Keratinocyte (primary cell): ENCODE results near the gene PTPRN2.

Experiments
- EZH2 ChIP-seq: IDR thresholded peaks from one replicate; pipeline ENCODE4 v1.6.1; 2012; ENCODE audit warnings: inconsistent platforms, mild to moderate bottlenecking, low read length, moderate library complexity
- TF ChIP-seq, protein P1 (sequence below), 3 experiments: IDR thresholded peaks in 1 of 3; conservative IDR thresholded peaks in 1 of 3; optimal IDR thresholded peaks in 1 of 3; 2 replicates in 2 of 3; 3 replicates in 1 of 3; pipeline versions ENCODE3 to v1.5.1; 2011; ENCODE audit warnings: low read length in 3 of 3, mild to moderate bottlenecking in 3 of 3, moderate library complexity in 2 of 3, control low read depth in 1 of 3, inconsistent platforms in 1 of 3; ENCODE audit not compliant: insufficient read depth in 2 of 3; ENCODE audit errors: extremely low read depth in 1 of 3

GRCh38 chr7:157518514-157519175 lies 1069.0 kb downstream of the PTPRN2 start:
- no peak for TF ChIP-seq EZH2
- TF ChIP-seq, protein P1, sequence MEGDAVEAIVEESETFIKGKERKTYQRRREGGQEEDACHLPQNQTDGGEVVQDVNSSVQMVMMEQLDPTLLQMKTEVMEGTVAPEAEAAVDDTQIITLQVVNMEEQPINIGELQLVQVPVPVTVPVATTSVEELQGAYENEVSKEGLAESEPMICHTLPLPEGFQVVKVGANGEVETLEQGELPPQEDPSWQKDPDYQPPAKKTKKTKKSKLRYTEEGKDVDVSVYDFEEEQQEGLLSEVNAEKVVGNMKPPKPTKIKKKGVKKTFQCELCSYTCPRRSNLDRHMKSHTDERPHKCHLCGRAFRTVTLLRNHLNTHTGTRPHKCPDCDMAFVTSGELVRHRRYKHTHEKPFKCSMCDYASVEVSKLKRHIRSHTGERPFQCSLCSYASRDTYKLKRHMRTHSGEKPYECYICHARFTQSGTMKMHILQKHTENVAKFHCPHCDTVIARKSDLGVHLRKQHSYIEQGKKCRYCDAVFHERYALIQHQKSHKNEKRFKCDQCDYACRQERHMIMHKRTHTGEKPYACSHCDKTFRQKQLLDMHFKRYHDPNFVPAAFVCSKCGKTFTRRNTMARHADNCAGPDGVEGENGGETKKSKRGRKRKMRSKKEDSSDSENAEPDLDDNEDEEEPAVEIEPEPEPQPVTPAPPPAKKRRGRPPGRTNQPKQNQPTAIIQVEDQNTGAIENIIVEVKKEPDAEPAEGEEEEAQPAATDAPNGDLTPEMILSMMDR (optimal IDR thresholded peaks at IDR 0.05 in 1 of 3, IDR thresholded peaks at IDR 0.05 in 1 of 3, conservative IDR thresholded peaks at IDR 0.05 in 1 of 3; ENCODE audit: extremely low read depth in 1 of 3, insufficient read depth in 2 of 3, low read length in 3 of 3): no peak
